ENCODE results near the gene BTG3. TPM values are rescaled to one million over a fixed set of nuclear protein-coding genes. Genes with fewer than 3 reads are reported as not detected.

BTG3 gene
- total and polyA plus RNA-seq, 2 donors (not counting 3 experiments of a cell fraction or from before 2014, with no cell fraction given), result 18.1 to 37.2 TPM

GRCh38 chr21:17554120-17554519 is 58.6 kb downstream of the BTG3 start:
- no peak for FAIRE-seq
- H4K20me1 ChIP-seq (replicated peaks; ENCODE audit: control insufficient read depth, extremely low read depth, insufficient read depth, low read length), result no peaks in the 10 kb centered on the region
- TF ChIP-seq JUN (IDR thresholded peaks at IDR 0.05; ENCODE audit: borderline replicate concordance, insufficient read depth, insufficient read length, low read depth) (no peak), CTCF (IDR thresholded peaks at IDR 0.05; ENCODE audit: extremely low read depth in 1 of 2, insufficient read depth in 1 of 2, low read depth in 1 of 2, low read length in 2 of 2) (no peak), EZH2 (IDR thresholded peaks at IDR 0.05; ENCODE audit: borderline replicate concordance, low read depth, low read length, severe bottlenecking) (no peak), MYC (IDR thresholded peaks at IDR 0.05; ENCODE audit: low read depth, low read length) (no peak), GATA2 (IDR thresholded peaks at IDR 0.05; ENCODE audit: insufficient read depth, insufficient read length, low read depth, low read length) (no peak), POLR2AphosphoS5 (IDR thresholded peaks at IDR 0.05; ENCODE audit: insufficient read depth, low read depth, low read length) (no peak), FOS (IDR thresholded peaks at IDR 0.05; ENCODE audit: borderline replicate concordance, insufficient read depth, low read length) (no peak), MAX (IDR thresholded peaks at IDR 0.05; ENCODE audit: insufficient read depth, insufficient read length) (no peak), POLR2A (IDR thresholded peaks at IDR 0.05; ENCODE audit: low read depth, low read length) (no peak)
- no peak overlapping the region for H2AFZ ChIP-seq (ENCODE audit: low read depth, low read length)
- no peak overlapping the region for H3K4me2 ChIP-seq (ENCODE audit: insufficient read depth, low read length)
- no peak overlapping the region for H3K4me3 ChIP-seq (replicated peaks in 1 of 3; ENCODE audit: insufficient read depth in 1 of 3, low read depth in 1 of 3, low read length in 3 of 3)
- H3K36me3 ChIP-seq (ENCODE audit: control insufficient read depth in 2 of 2, extremely low read depth in 1 of 2, insufficient read depth in 2 of 2, low read length in 2 of 2), result no peaks in the 10 kb centered on the region
- no peaks in the 10 kb centered on the region for H3K79me2 ChIP-seq (ENCODE audit: control insufficient read depth, insufficient read depth, low read length)
- no TSS peak for BruUV-seq (replicated peaks)
- CTCF ChIA-PET, result interaction anchor here (0.6 to 2.4 kb wide), 35 partner anchors 10 to 1472 kb away, joined by 3 to 312 read pairs (median 5); partner anchors contain the start of gene CXADR
- POLR2A ChIA-PET, result interaction anchor here (0.9 kb wide), 1 partner anchor 167 kb away, joined by 3 read pairs; no protein-coding TSS in a partner anchor
- DNase-seq (ENCODE audit: low read depth, low spot score), result no peak
- no peak overlapping the region for H3K9ac ChIP-seq (replicated peaks; ENCODE audit: extremely low read depth, insufficient read depth, low read length)
- H3K27me3 ChIP-seq (ENCODE audit: control insufficient read depth in 2 of 2, insufficient read depth in 2 of 2, low read length in 2 of 2), result no peaks in the 10 kb centered on the region
- dilution Hi-C loops (cut with MboI; ENCODE audit: extremely low pct_ligation_motif_present, low sequenced_read_pairs) (no loop called here), intact Hi-C loops (cut with micrococcal nuclease) (loop anchor here (1.0 to 2.0 kb wide), 2 partner anchors 41 to 167 kb away; partner anchors contain the start of gene CXADR)
- no peaks in the 10 kb centered on the region for H3K9me1 ChIP-seq (replicated peaks; ENCODE audit: control insufficient read depth, extremely low read depth, insufficient read depth, low read length)
- H3K27ac ChIP-seq (ENCODE audit: insufficient read depth, low read depth, low read length), result no peak overlapping the region
- no peaks in the 10 kb centered on the region for H3K9me3 ChIP-seq (replicated peaks; ENCODE audit: control insufficient read depth, insufficient read depth, low read length)
- no peaks in the 10 kb centered on the region for H3K4me1 ChIP-seq (ENCODE audit: control insufficient read depth, extremely low read depth, insufficient read depth, low read length)

Measured in endothelial cell of umbilical vein (primary cell).